HepG2 (cell line): ENCODE data around the gene ZNF629. TPM values are rescaled to one million over a fixed set of nuclear protein-coding genes. Genes with fewer than 3 reads are reported as not detected.

Experiments used
- ATAC-seq: fragments of 200-7000 bp; cut with Tn5 transposase; 3 replicates; pipeline ENCODE4 v1.9.1; 2020; ENCODE audit warnings: mild to moderate bottlenecking, moderate library complexity
- BruUV-seq: library from RNA; stranded (reverse); fragments of 400-500 nt; replicated peaks from 2 replicates; lab custom pipeline; 2021; lab: Mats Ljungman, UMichigan
- CTCF ChIA-PET: fragments of 300-600 bp; formaldehyde crosslinking; extraction: SDS; loops from one replicate; lab custom pipeline; 2021; ENCODE audit warnings: low total read pairs, inconsistent platforms, low intra/inter-chr PET ratio; lab: Yijun Ruan, JAX
- POLR2A ChIA-PET: fragments of 350-600 bp; sonication (Branson Sonifier 250); formaldehyde crosslinking; loops from one replicate; lab custom pipeline; 2020; ENCODE audit warnings: antibody characterized with exemption, inconsistent platforms; lab: Yijun Ruan, JAX
- DNase-seq: peaks from one replicate; pipeline ENCODE4 v3.0.0-alpha.2; 2015; ENCODE audit warnings: low spot score
- FAIRE-seq: peaks from 3 replicates; lab custom pipeline; 2011; peaks lifted over from hg19 to GRCh38; lab: Jason Lieb, UNC
- H2AFZ ChIP-seq: one replicate; pipeline ENCODE4 v1.6.1; 2011; ENCODE audit warnings: low read length, inconsistent platforms
- H3K27ac ChIP-seq: fragments of 300-600 bp; 3 replicates; pipeline ENCODE4 v1.8.0; 2011; ENCODE audit warnings: mixed run types, mild to moderate bottlenecking, mixed read lengths, low read length, inconsistent platforms; ENCODE audit not compliant: insufficient read depth; ENCODE audit errors: extremely low read length
- H3K27me3 ChIP-seq, 2 experiments: fragments of 200-600 bp in 1 of 2; 2 replicates in 1 of 2; 3 replicates in 1 of 2; pipeline versions ENCODE4 v1.6.0 to v1.8.0; 2011; ENCODE audit warnings: low read length in 2 of 2, mild to moderate bottlenecking in 2 of 2, moderate library complexity in 2 of 2, inconsistent platforms in 1 of 2; ENCODE audit not compliant: insufficient read depth in 2 of 2, control insufficient read depth in 1 of 2
- H3K36me3 ChIP-seq, 2 experiments: fragments of 200-600 bp in 1 of 2; replicated peaks in 1 of 2; 2 replicates in 1 of 2; 3 replicates in 1 of 2; pipeline versions ENCODE4 v1.5.1 to v1.8.0; 2011; ENCODE audit warnings: low read length in 2 of 2, inconsistent platforms in 1 of 2; ENCODE audit not compliant: insufficient read depth in 2 of 2, control insufficient read depth in 1 of 2
- H3K4me1 ChIP-seq: 2 replicates; pipeline ENCODE4 v1.5.1; 2012; ENCODE audit warnings: low read length, inconsistent platforms; ENCODE audit not compliant: insufficient read depth
- H3K4me2 ChIP-seq: 2 replicates; pipeline ENCODE4 v1.6.0; 2011; ENCODE audit warnings: low read depth, low read length, inconsistent platforms
- H3K4me3 ChIP-seq, 3 experiments: fragments of 200-600 bp in 1 of 3; sonication (generic), shearing (Covaris generic) in 1 of 3; replicated peaks in 1 of 3; 2 replicates each; pipeline ENCODE4 v1.5.1; 2011 to 2016; ENCODE audit warnings: low read length in 3 of 3, inconsistent platforms in 2 of 3, low read depth in 2 of 3, mild to moderate bottlenecking in 2 of 3, control low read depth in 1 of 3, mixed read lengths in 1 of 3; ENCODE audit not compliant: insufficient read depth in 1 of 3
- H3K79me2 ChIP-seq: one replicate; pipeline ENCODE4 v1.6.1; 2011; ENCODE audit warnings: low read length, inconsistent platforms; ENCODE audit not compliant: insufficient read depth
- H3K9ac ChIP-seq: 2 replicates; pipeline ENCODE4 v1.6.0; 2011; ENCODE audit warnings: mild to moderate bottlenecking, low read depth, low read length, inconsistent platforms; ENCODE audit not compliant: insufficient read depth
- H3K9me3 ChIP-seq: 2 replicates; pipeline ENCODE4 v1.5.1; 2012; ENCODE audit warnings: mild to moderate bottlenecking, low read length
- H4K20me1 ChIP-seq: 2 replicates; pipeline ENCODE4 v1.6.0; 2011; ENCODE audit warnings: inconsistent platforms, mild to moderate bottlenecking, low read length, moderate library complexity; ENCODE audit not compliant: insufficient read depth
- ARNTL ChIP-seq: sonication (generic); formaldehyde crosslinking; IDR thresholded peaks from 2 replicates; pipeline ENCODE4 v1.4.0; 2020; ENCODE audit warnings: mild to moderate bottlenecking, missing genetic modification reagents
- ATF7 ChIP-seq, 2 experiments: fragments of 450-650 bp in 1 of 2; sonication (generic) in 1 of 2; formaldehyde crosslinking in 1 of 2; IDR thresholded peaks; 2 replicates each; pipeline versions ENCODE4 v1.4.0 to v1.6.1; 2016 to 2020; ENCODE audit warnings: antibody characterized with exemption in 1 of 2, mild to moderate bottlenecking in 1 of 2, missing genetic modification reagents in 1 of 2
- FIP1L1 ChIP-seq: fragments of 200-400 bp; formaldehyde crosslinking; IDR thresholded peaks from 2 replicates; pipeline ENCODE4 v1.6.1; 2018; ENCODE audit warnings: low read depth, mild to moderate bottlenecking, low read length, moderate library complexity, borderline replicate concordance; ENCODE audit not compliant: insufficient read depth
- GTF2F1 ChIP-seq: fragments of 150-350 bp; IDR thresholded peaks from 2 replicates; pipeline ENCODE4 v1.6.1; 2014; ENCODE audit warnings: low read length
- GZF1 ChIP-seq: sonication (generic); formaldehyde crosslinking; IDR thresholded peaks from 2 replicates; pipeline ENCODE4 v1.5.1; 2020; ENCODE audit warnings: mild to moderate bottlenecking, missing genetic modification reagents
- ZNF235 ChIP-seq: sonication (generic); formaldehyde crosslinking; IDR thresholded peaks from 2 replicates; pipeline ENCODE4 v1.8.1; 2023; ENCODE audit warnings: mild to moderate bottlenecking, missing genetic modification reagents, borderline replicate concordance
- ZNF329 ChIP-seq: sonication (generic); formaldehyde crosslinking; IDR thresholded peaks from 2 replicates; pipeline ENCODE4 v1.9.0; 2021; ENCODE audit warnings: low read depth, mild to moderate bottlenecking, missing genetic modification reagents
- ZNF598 ChIP-seq: sonication (generic); formaldehyde crosslinking; IDR thresholded peaks from 2 replicates; pipeline ENCODE4 v1.5.1; 2020; ENCODE audit warnings: mild to moderate bottlenecking, missing genetic modification reagents, borderline replicate concordance
- ZSCAN5A ChIP-seq: sonication (generic); formaldehyde crosslinking; IDR thresholded peaks from 2 replicates; pipeline ENCODE4 v1.8.0; 2022; ENCODE audit warnings: mild to moderate bottlenecking, missing genetic modification reagents, borderline replicate concordance
- WGBS: methylation state at CpG from one replicate; pipeline ENCODE4 v1.1.6; 2017; ENCODE audit warnings: low lambda C conversion rate; 5-methylcytosine and 5-hydroxymethylcytosine counted together
- in situ Hi-C: cut with HindIII; loops from 2 replicates; pipeline ENCODE4 v1.10.0; 2017; ENCODE audit warnings: low pct_unique_long_range_greater_than_20kb; ENCODE audit not compliant: extremely low pct_ligation_motif_present
- intact Hi-C: fragments of 100-400 bp; cut with micrococcal nuclease; formaldehyde crosslinking; loops from one replicate; pipeline ENCODE4 v1.10.0; 2022; ENCODE audit not compliant: unreplicated experiment
- polyA plus RNA-seq, 8 experiments: library from polyadenylated mRNA; depleted of rRNA in 3 of 8; stranded (reverse) in 7 of 8; unstranded in 1 of 8; fragments of >200 nt; fragmentation: Illumina TruSeq in 4 of 8; extraction: Trizol in 4 of 8; gene quantifications; 2 replicates each; pipeline versions ENCODE4 v1.2.1 to v1.2.3, GENCODE V29; 2011 to 2016; ENCODE audit warnings: low read depth in 4 of 8, missing spikeins in 1 of 8, mixed read lengths in 1 of 8; ENCODE audit not compliant: insufficient read depth in 1 of 8
- total RNA-seq, 5 experiments: library from RNA; depleted of rRNA; stranded (reverse); fragments of >200 nt; fragmentation: Illumina TruSeq; extraction: Trizol; gene quantifications; 2 replicates each; pipeline ENCODE4 v1.2.3, GENCODE V29; 2016; ENCODE audit warnings: low read depth in 1 of 5
- TF ChIP-seq, protein P1 (sequence below): sonication (generic); formaldehyde crosslinking; IDR thresholded peaks from 2 replicates; pipeline ENCODE4 v1.5.0; 2020; ENCODE audit warnings: mild to moderate bottlenecking, missing genetic modification reagents, borderline replicate concordance
- TF ChIP-seq, protein P2 (sequence below): sonication (generic); IDR thresholded peaks from 2 replicates; pipeline ENCODE4 v1.6.1; 2016; ENCODE audit warnings: low read depth, borderline replicate concordance

Gene ZNF629
- total and polyA plus RNA-seq, 2 of the 13 experiments (the other 11 are each of a cell fraction or from before 2014, with no cell fraction given) = 6.1 to 16.5 TPM

DNA sequence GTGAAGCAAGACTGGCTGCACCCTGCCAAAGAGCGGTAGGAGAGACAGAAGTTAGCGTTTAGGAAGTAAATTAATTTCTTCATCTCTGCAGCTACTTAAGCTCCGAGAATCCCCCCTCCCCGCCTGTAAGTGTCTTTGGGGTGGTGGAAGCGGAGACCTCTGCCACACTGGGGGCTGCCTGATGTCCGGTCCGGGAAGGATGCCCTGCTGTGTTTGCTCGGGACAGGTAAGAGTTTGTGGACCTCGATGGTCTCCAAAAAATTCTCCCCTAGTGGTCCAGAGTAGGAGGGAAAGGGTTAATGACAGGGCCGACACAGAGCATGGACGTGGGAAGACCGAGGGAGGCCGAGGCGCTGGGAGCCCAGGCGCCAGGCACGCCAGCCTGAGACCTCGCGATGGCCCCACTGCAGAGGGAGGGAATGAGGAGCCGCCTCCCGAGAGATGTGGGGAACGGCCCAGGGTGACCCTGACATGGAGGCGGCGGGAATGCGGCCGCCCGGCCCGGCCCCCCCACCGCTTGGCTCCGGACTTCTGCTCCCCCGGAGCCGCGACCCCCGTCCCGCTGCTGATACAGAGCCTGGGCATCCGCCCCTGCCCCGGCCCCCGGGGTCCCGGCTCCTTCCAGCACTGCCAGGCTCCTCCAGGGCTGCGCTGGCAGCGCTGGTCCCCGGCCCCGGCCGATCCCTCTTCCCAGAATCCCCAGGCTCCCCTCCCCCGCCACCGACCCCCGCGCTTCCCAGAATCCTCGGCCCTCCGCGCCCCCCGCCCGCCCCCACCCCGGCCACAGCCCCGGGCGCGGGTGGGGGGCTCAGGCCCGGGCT, 680 bp downstream of the ZNF629 start:
- POLR2A ChIA-PET = interaction anchor here (0.6 to 2.9 kb wide), 17 partner anchors 9 to 157 kb away, joined by 3 to 257 read pairs (median 8); partner anchors contain the start of gene PHKG2
- intact Hi-C loops = loop anchor here (5.0 kb wide), 1 partner anchor 211 kb away; no protein-coding TSS in a partner anchor
- Histone ChIP-seq H3K4me2 (peak overlapping the region; percentile 92), H3K36me3 (peaks cover 19 to 29% of the 10 kb centered on the region in 2 experiments), H3K27ac (peak overlapping the region; percentile 78), H2AFZ (no peak overlapping the region), H4K20me1 (no peaks in the 10 kb centered on the region), H3K4me3 (peak overlapping the region; percentile 99 to 100 (median 100)), H3K4me1 (peaks cover 30% of the 10 kb centered on the region), H3K9ac (peak overlapping the region; percentile 95), H3K9me3 (no peaks in the 10 kb centered on the region), H3K27me3 (no peaks in the 10 kb centered on the region; a peak in 2 of 5 replicates), H3K79me2 (peaks cover 29% of the 10 kb centered on the region)
- no TSS peak for BruUV-seq
- CTCF ChIA-PET = interaction anchor here (1.0 kb wide), 1 partner anchor 28 kb away, joined by 3 read pairs; no protein-coding TSS in a partner anchor
- in situ Hi-C loops = no loop called here
- no peak for FAIRE-seq
- peak; percentile 78 for ATAC-seq
- peak; percentile 60 for DNase-seq
- WGBS = 11% methylated on average over 42 of the region's 57 CpGs
- TF ChIP-seq ZNF598 (CRISPR knock-in tag) (no peak), ZSCAN5A (CRISPR knock-in tag) (no peak), ZNF329 (CRISPR knock-in tag) (no peak), FIP1L1 (no peak), ZNF235 (CRISPR knock-in tag) (no peak), ARNTL (CRISPR knock-in tag) (no peak), GZF1 (CRISPR knock-in tag) (no peak), ATF7 (IDR thresholded peaks at IDR 0.05) (no peak), ATF7 (CRISPR knock-in tag; IDR thresholded peaks at IDR 0.05) (no peak), GTF2F1 (no peak)
- TF ChIP-seq, protein P1, sequence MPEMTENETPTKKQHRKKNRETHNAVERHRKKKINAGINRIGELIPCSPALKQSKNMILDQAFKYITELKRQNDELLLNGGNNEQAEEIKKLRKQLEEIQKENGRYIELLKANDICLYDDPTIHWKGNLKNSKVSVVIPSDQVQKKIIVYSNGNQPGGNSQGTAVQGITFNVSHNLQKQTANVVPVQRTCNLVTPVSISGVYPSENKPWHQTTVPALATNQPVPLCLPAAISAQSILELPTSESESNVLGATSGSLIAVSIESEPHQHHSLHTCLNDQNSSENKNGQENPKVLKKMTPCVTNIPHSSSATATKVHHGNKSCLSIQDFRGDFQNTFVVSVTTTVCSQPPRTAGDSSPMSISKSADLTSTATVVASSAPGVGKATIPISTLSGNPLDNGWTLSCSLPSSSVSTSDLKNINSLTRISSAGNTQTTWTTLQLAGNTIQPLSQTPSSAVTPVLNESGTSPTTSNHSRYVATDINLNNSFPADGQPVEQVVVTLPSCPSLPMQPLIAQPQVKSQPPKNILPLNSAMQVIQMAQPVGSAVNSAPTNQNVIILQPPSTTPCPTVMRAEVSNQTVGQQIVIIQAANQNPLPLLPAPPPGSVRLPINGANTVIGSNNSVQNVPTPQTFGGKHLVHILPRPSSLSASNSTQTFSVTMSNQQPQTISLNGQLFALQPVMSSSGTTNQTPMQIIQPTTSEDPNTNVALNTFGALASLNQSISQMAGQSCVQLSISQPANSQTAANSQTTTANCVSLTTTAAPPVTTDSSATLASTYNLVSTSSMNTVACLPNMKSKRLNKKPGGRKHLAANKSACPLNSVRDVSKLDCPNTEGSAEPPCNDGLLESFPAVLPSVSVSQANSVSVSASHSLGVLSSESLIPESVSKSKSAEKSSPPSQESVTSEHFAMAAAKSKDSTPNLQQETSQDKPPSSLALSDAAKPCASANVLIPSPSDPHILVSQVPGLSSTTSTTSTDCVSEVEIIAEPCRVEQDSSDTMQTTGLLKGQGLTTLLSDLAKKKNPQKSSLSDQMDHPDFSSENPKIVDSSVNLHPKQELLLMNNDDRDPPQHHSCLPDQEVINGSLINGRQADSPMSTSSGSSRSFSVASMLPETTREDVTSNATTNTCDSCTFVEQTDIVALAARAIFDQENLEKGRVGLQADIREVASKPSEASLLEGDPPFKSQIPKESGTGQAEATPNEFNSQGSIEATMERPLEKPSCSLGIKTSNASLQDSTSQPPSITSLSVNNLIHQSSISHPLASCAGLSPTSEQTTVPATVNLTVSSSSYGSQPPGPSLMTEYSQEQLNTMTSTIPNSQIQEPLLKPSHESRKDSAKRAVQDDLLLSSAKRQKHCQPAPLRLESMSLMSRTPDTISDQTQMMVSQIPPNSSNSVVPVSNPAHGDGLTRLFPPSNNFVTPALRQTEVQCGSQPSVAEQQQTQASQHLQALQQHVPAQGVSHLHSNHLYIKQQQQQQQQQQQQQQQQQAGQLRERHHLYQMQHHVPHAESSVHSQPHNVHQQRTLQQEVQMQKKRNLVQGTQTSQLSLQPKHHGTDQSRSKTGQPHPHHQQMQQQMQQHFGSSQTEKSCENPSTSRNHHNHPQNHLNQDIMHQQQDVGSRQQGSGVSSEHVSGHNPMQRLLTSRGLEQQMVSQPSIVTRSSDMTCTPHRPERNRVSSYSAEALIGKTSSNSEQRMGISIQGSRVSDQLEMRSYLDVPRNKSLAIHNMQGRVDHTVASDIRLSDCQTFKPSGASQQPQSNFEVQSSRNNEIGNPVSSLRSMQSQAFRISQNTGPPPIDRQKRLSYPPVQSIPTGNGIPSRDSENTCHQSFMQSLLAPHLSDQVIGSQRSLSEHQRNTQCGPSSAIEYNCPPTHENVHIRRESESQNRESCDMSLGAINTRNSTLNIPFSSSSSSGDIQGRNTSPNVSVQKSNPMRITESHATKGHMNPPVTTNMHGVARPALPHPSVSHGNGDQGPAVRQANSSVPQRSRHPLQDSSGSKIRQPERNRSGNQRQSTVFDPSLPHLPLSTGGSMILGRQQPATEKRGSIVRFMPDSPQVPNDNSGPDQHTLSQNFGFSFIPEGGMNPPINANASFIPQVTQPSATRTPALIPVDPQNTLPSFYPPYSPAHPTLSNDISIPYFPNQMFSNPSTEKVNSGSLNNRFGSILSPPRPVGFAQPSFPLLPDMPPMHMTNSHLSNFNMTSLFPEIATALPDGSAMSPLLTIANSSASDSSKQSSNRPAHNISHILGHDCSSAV (CRISPR knock-in tag) = no peak
- TF ChIP-seq, protein P2, sequence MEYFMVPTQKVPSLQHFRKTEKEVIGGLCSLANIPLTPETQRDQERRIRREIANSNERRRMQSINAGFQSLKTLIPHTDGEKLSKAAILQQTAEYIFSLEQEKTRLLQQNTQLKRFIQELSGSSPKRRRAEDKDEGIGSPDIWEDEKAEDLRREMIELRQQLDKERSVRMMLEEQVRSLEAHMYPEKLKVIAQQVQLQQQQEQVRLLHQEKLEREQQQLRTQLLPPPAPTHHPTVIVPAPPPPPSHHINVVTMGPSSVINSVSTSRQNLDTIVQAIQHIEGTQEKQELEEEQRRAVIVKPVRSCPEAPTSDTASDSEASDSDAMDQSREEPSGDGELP = no peak
